GM06990 (cell line): ENCODE data around the gene OR1J2.

Experiments used
- DNase-seq: peaks from one replicate; pipeline ENCODE4 v3.0.0-alpha.2; 2011; ENCODE audit not compliant: insufficient read length; ENCODE audit errors: extremely low read depth
- H3K27me3 ChIP-seq: replicated peaks from 2 replicates; pipeline ENCODE4 v1.6.0; 2011; ENCODE audit warnings: low read length; ENCODE audit not compliant: control insufficient read depth, insufficient read depth
- H3K36me3 ChIP-seq: 2 replicates; pipeline ENCODE4 v1.5.1; 2011; ENCODE audit warnings: low read length; ENCODE audit not compliant: control insufficient read depth, insufficient read depth
- H3K4me3 ChIP-seq: replicated peaks from 2 replicates; pipeline ENCODE4 v1.5.1; 2011; ENCODE audit warnings: low read depth, mild to moderate bottlenecking, control low read depth, low read length
- TF ChIP-seq, protein P1 (sequence below): IDR thresholded peaks from 2 replicates; pipeline ENCODE4 v1.5.1; 2011; ENCODE audit warnings: low read length, control low read depth, mild to moderate bottlenecking, inconsistent platforms; ENCODE audit not compliant: insufficient read depth, poor library complexity, severe bottlenecking

OR1J2 gene, protein sequence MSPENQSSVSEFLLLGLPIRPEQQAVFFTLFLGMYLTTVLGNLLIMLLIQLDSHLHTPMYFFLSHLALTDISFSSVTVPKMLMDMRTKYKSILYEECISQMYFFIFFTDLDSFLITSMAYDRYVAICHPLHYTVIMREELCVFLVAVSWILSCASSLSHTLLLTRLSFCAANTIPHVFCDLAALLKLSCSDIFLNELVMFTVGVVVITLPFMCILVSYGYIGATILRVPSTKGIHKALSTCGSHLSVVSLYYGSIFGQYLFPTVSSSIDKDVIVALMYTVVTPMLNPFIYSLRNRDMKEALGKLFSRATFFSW

DNA sequence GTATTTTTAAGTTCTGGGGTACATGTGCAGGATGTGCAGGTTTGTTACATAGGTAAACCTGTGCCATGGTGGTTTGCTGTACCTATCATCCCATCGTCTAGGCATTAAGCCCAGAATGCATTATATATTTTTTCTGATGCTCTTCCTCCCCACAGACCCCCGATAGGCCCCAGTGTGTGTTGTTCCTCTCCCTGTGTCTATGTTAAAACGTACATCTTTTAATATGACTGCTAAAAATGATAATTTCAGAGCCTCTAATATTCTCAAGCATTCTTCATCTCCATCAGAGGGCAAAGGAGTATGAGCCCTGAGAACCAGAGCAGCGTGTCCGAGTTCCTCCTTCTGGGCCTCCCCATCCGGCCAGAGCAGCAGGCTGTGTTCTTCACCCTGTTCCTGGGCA, at the start of gene OR1J2:
Gene OR1J2 (plus strand): TSS at position 301 of the 400 bp plus-strand sequence. CDS start 0 bp downstream, at position 301.
- no peak for DNase-seq

DNA sequence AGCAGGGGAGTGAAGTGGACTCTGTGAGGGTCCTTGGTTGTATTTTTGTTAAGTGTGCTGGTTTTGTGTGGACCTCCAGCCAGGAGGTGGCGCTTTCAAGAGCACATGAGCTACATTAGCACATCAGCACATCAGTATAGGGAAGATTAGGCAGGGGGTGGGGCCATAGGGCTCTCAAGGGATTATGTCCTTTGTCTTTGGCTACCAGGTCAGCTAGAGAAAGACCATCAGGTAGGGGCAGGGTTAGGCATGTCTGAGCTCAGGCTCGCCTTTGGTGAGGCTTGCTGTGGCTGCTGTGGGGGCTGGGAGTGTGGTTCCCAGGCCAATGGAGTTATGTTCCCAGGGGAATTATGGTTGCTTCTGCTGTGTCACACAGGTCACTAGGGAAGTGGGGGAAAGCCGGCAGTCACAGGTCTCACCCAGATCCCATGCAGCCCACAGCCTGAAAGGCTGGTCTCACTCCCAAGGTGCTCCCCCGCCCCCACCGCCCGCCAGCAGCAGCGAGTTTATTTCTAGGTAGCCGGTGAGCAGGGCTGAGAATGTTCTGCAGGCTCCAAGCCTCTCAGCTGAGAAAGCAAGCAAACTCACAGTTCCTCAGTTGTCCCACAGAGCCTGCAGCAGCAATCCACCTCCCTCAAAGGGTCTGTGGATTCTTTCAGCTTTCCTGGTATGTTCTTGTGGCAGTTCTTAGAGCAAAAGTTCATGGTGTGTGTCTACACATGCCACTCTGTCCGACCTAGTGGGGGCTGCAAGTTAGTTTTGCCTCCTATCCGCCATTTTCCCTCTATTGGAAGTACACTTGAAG, 46.6 kb upstream of the OR1J2 start:
- Histone ChIP-seq H3K4me3 (peak overlapping the region; percentile 57), H3K27me3 (no peaks in the 10 kb centered on the region), H3K36me3 (no peaks in the 10 kb centered on the region)
- DNase-seq, result no peak
- TF ChIP-seq, protein P1, sequence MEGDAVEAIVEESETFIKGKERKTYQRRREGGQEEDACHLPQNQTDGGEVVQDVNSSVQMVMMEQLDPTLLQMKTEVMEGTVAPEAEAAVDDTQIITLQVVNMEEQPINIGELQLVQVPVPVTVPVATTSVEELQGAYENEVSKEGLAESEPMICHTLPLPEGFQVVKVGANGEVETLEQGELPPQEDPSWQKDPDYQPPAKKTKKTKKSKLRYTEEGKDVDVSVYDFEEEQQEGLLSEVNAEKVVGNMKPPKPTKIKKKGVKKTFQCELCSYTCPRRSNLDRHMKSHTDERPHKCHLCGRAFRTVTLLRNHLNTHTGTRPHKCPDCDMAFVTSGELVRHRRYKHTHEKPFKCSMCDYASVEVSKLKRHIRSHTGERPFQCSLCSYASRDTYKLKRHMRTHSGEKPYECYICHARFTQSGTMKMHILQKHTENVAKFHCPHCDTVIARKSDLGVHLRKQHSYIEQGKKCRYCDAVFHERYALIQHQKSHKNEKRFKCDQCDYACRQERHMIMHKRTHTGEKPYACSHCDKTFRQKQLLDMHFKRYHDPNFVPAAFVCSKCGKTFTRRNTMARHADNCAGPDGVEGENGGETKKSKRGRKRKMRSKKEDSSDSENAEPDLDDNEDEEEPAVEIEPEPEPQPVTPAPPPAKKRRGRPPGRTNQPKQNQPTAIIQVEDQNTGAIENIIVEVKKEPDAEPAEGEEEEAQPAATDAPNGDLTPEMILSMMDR, result peak; percentile 41

More for the DNA sequence above, at the start of gene OR1J2:
- TF ChIP-seq, protein P1, result no peak
- Histone ChIP-seq H3K4me3 (no peak within 1 kb of the TSS), H3K36me3 (no peaks in the 10 kb centered on the region), H3K27me3 (no peaks in the 10 kb centered on the region)

DNA sequence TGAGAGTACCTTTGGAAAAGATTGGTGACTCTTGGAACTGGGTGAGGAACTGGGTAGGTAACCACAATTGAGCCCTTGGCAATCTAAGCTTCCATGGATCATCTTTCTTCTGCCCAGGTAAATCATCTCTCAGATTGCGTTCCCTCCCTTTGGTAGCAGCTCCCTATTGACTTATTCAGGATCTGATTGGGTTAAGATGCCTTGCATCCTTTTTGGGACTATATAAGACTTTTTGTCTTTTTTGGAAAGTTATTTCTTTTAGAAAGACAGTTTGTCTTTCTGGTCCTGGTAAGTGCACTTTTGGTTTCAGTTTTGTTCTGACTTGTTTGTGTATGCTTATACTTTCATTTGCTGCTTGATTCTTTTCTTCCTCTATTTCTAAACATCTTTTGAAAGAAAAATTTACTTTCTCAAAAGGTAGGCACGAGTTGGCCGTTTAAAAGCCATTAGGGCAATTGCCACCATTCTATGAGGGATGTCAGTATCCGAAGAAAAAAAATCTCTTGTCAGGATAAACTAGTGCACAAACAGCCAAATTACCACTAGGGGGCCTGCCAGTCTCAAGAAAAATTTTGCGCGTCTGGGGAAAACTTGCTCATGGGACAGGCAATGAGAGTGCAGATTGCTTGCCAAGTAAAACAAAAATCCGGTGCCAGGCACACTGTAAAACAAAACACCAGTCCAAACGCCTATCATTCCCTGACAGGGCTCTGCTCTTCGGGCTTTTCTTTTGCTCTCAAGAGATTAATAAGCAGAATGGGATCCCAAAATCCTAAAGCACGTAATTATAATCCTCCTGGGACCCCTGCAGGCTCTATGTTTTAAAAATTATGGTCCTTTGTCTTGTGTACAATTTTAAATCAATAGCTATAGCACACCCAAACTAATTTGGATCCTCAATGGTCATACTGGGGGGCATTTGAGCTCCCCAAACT, 45.7 kb upstream of the OR1J2 start:
- H3K27me3 ChIP-seq, result no peaks in the 10 kb centered on the region
- TF ChIP-seq, protein P1, result peak; percentile 84
- H3K36me3 ChIP-seq, result no peaks in the 10 kb centered on the region
- H3K4me3 ChIP-seq, result peak overlapping the region; percentile 57
- DNase-seq, result peak; percentile 24

DNA sequence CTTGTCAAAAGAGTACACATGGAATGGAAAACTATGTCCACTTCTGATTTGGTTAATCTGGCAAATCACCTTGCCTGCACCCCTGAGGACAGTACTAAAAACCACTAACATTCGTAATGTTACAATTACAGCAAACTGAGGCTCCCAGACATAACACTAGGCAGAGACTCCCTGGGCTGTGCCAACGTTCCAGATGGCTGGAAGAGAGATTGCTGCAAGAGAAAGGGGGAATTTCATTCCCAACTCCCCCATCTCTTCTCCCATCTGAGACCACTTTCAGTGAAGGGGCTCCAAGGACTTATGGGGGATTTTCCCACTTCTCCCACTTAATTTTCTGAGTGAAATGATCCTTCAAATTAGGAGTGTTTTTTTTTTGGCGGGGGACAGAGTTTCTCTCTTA, 44.1 kb upstream of the OR1J2 start:
- no peaks in the 10 kb centered on the region for H3K36me3 ChIP-seq
- H3K27me3 ChIP-seq, result no peaks in the 10 kb centered on the region
- no peak overlapping the region for H3K4me3 ChIP-seq
- DNase-seq, result no peak
- TF ChIP-seq, protein P1, result no peak

DNA sequence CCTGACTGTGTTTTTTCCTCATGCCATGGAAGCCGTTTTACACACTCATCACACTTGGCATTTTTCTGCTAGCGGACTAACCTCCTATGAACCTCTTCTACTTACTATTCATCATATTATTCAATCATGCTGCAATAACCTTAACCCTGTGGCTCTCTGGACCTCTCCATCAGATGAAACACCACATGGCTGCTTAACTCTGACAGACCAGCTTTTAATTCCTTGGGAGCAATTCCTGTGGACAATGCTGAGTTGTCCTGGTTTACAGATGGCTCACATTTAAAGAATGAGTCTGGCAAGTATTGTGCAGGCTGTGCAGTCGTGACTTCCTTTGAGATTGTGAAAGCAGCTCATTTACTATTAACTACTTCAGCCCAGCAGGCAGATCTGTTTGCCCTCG, 41.9 kb upstream of the OR1J2 start:
- DNase-seq, result no peak
- Histone ChIP-seq H3K36me3 (no peaks in the 10 kb centered on the region), H3K27me3 (no peaks in the 10 kb centered on the region), H3K4me3 (no peak overlapping the region)
- TF ChIP-seq, protein P1, result no peak
